Measurements from ENCODE around the gene ZCCHC7. TPM values are rescaled to one million over a fixed set of nuclear protein-coding genes. Genes with fewer than 3 reads are reported as not detected.
"Not testable (repeated sequence)": the region's sequence is repeated elsewhere in the genome, so short reads cannot be mapped to it uniquely, and the experiment has no call there.

Gene ZCCHC7
- total and polyA plus RNA-seq, 5 donors from 2014 or later = 32.3 to 43.6 (median 34.8) TPM

DNA sequence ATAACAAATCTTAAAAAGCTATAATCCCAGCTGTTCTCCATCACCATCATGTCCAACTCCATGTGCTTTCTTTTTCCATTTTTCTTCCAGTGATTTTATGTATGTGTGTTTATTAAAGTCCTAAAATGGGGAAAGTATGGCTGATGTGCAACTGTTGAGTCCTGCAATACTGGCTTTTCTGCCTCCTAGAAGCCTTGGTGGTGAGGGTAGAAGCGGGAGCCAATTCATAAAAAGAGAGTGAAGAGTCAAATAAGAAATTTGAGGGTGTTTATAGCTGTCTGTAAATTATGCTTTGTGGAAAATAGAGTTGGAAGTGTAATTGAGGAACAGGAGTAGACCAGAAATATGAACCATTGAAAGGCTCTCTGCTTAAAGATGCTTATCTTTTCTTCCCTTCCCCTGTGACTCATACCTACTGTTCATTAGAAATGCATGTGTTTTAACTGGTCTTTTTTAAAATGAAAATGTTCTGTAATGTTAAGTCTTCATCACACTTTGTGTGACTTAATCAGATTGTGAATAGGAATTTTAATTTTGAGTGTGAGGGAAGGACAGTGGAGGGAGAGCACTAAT, 80.1 kb downstream of the ZCCHC7 start:
- H3K36me3 ChIP-seq (ENCODE audit: control insufficient read depth, insufficient read depth, low read length) = no peaks in the 10 kb centered on the region
- no peak overlapping the region for H3K27ac ChIP-seq (ENCODE audit: insufficient read depth, low read length, poor library complexity, severe bottlenecking)
- H3K4me3 ChIP-seq (ENCODE audit: low read depth, low read length) = no peak overlapping the region
- H3K4me1 ChIP-seq (ENCODE audit: control insufficient read depth, insufficient read depth, low read length, poor library complexity, severe bottlenecking) = peaks cover 10% of the 10 kb centered on the region
- DNase-seq (peak in 1 of 3 donors; percentile 25), ATAC-seq (ENCODE audit: low read depth in 2 of 2) (peak; percentile 53 to 58)
- H3K9me3 ChIP-seq (ENCODE audit: control insufficient read depth in 2 of 2, low read length in 2 of 2) = no peaks in the 10 kb centered on the region
- Mint-ChIP-seq H3K4me1 (peaks cover 33 to 59% (median 46%) of the 10 kb centered on the region in 4 donors), H3K9me3 (peaks cover 0 to 5% (median 0%) of the 10 kb centered on the region in 7 donors), H3K27me3 (peaks cover 4% of the 10 kb centered on the region), H3K27ac (peak overlapping the region in 1 of 3 donors; percentile 30), H3K36me3 (peaks cover 25% of the 10 kb centered on the region), H3K4me3 (peak overlapping the region in 1 of 4 donors; percentile 14)
- H3K27me3 ChIP-seq (ENCODE audit: control insufficient read depth, insufficient read depth, low read length) = no peaks in the 10 kb centered on the region

DNA sequence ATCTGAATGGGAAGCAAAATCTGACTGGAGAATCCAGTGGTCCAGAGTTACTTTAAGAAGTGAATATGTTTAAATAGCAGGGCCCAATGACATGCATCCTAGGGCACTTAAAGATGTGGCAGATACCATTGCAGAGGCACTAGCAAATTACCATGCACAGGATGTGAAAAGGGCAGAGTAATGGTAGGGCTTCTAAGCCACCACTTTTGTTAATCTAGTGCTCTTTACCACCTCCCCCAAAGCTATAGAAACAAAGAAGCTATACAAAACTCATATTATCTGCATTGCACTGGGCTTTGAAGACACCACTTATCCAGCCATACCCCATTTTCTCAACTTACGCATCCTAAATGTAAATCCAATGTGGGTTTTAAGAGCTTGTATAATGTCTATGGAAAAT, 81.2 kb downstream of the ZCCHC7 start:
- peaks cover 10% of the 10 kb centered on the region for H3K4me1 ChIP-seq (ENCODE audit: control insufficient read depth, insufficient read depth, low read length, poor library complexity, severe bottlenecking)
- H3K36me3 ChIP-seq (ENCODE audit: control insufficient read depth, insufficient read depth, low read length) = no peaks in the 10 kb centered on the region
- no peak overlapping the region for H3K4me3 ChIP-seq (ENCODE audit: low read depth, low read length)
- Mint-ChIP-seq H3K36me3 (peaks cover 32% of the 10 kb centered on the region), H3K9me3 (peaks cover 0 to 5% (median 0%) of the 10 kb centered on the region in 7 donors), H3K27ac (no peak overlapping the region), H3K4me3 (no peak overlapping the region), H3K27me3 (peaks cover 4% of the 10 kb centered on the region), H3K4me1 (peaks cover 31 to 54% (median 43%) of the 10 kb centered on the region in 4 donors)
- DNase-seq (peak in 1 of 3 donors; percentile 36), ATAC-seq (ENCODE audit: low read depth in 2 of 2) (no peak)
- H3K27me3 ChIP-seq (ENCODE audit: control insufficient read depth, insufficient read depth, low read length) = no peaks in the 10 kb centered on the region
- H3K9me3 ChIP-seq (ENCODE audit: control insufficient read depth in 2 of 2, low read length in 2 of 2) = no peaks in the 10 kb centered on the region
- no peak overlapping the region for H3K27ac ChIP-seq (ENCODE audit: insufficient read depth, low read length, poor library complexity, severe bottlenecking)

DNA sequence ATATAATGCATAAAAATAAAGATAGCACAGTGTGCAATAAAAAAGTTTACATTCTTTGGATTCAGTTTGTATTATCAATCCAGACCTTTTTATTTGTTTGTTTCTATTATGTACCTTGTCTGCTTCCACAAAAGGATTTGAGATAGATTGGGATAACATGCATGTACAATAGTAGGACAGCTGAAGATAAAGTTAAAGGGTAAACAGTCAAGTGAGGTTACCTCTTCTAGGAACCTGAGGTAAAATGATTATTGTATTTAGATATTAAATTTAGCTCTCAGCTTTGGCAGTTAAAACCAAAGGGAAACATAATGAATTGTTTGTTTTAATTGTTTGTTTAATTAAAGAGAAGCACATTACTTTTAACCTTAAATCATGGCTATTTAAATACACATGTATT, 81.7 kb downstream of the ZCCHC7 start:
- no peaks in the 10 kb centered on the region for H3K36me3 ChIP-seq (ENCODE audit: control insufficient read depth, insufficient read depth, low read length)
- H3K36me3 Mint-ChIP-seq = peaks cover 38% of the 10 kb centered on the region
- H3K27ac Mint-ChIP-seq = no peak overlapping the region
- no peak overlapping the region for H3K4me3 ChIP-seq (ENCODE audit: low read depth, low read length)
- H3K4me3 Mint-ChIP-seq = no peak overlapping the region
- H3K4me1 Mint-ChIP-seq = peaks cover 31 to 54% (median 41%) of the 10 kb centered on the region in 4 donors
- peaks cover 7% of the 10 kb centered on the region for H3K4me1 ChIP-seq (ENCODE audit: control insufficient read depth, insufficient read depth, low read length, poor library complexity, severe bottlenecking)
- H3K9me3 ChIP-seq (ENCODE audit: control insufficient read depth in 2 of 2, low read length in 2 of 2) = no peaks in the 10 kb centered on the region
- ATAC-seq (ENCODE audit: low read depth in 2 of 2) (no peak), DNase-seq (no peak)
- peaks cover 4% of the 10 kb centered on the region for H3K27me3 Mint-ChIP-seq
- no peak overlapping the region for H3K27ac ChIP-seq (ENCODE audit: insufficient read depth, low read length, poor library complexity, severe bottlenecking)
- H3K9me3 Mint-ChIP-seq = peaks cover 0 to 5% (median 0%) of the 10 kb centered on the region in 7 donors
- no peaks in the 10 kb centered on the region for H3K27me3 ChIP-seq (ENCODE audit: control insufficient read depth, insufficient read depth, low read length)

DNA sequence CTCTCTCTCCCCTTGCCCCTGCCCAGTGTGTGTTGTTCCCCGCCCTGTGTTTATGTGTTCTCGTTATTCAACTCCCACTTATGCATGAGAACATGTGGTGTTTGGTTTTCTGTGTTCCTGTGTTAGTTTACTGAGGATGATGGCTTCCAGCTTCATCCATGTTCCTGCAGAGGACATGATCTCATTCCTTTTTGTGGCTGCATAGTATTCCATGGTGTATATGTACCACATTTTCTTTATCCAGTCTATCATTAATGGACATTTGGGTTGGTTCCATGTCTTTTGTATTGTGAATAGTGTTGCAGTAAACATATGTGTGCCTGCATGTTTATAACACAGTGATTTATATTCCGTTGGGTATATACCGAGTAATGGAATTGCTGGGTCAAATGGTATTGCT, 83.1 kb downstream of the ZCCHC7 start:
- not testable (repeated sequence) for H3K9me3 ChIP-seq (ENCODE audit: control insufficient read depth in 2 of 2, low read length in 2 of 2); H3K27ac Mint-ChIP-seq; H3K36me3 ChIP-seq (ENCODE audit: control insufficient read depth, insufficient read depth, low read length); H3K27me3 Mint-ChIP-seq; DNase-seq; H3K4me3 Mint-ChIP-seq; H3K4me1 ChIP-seq (ENCODE audit: control insufficient read depth, insufficient read depth, low read length, poor library complexity, severe bottlenecking); H3K4me3 ChIP-seq (ENCODE audit: low read depth, low read length); H3K27me3 ChIP-seq (ENCODE audit: control insufficient read depth, insufficient read depth, low read length); ATAC-seq (ENCODE audit: low read depth in 2 of 2); H3K27ac ChIP-seq (ENCODE audit: insufficient read depth, low read length, poor library complexity, severe bottlenecking); H3K9me3 Mint-ChIP-seq
- H3K36me3 Mint-ChIP-seq = peaks cover 49% of the 10 kb centered on the region
- H3K4me1 Mint-ChIP-seq = peaks cover 22 to 46% (median 33%) of the 10 kb centered on the region in 4 donors

DNA sequence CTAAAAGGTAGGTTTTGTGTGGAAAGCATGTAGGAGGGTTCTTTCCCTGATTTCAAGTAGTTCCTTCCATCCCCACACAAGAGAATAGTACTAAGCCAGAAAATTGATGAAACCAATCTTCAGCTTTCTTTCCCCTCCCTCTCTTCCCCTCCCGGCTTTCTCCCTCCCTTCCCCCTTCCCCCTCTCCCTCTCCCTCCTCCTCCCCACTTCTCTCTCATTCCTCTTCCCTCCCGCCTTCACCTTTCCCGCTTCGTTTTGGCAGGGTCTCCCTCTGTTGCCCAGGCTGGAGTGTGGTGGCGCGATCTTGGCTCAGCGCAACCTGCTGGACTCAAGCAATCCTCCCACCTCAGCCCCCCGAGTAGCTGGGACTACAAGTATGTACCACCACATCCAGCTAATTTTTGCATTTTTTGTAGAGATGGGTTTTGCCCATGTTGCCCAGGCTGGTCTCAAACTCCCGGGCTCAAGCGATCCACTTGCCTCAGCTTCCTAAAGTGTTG, 85.8 kb downstream of the ZCCHC7 start:
- Mint-ChIP-seq H3K9me3 (peaks cover 0 to 7% (median 0%) of the 10 kb centered on the region in 7 donors), H3K36me3 (peaks cover 49% of the 10 kb centered on the region), H3K4me1 (peaks cover 23 to 42% (median 29%) of the 10 kb centered on the region in 4 donors), H3K27ac (no peak overlapping the region), H3K4me3 (no peak overlapping the region), H3K27me3 (peaks cover 4% of the 10 kb centered on the region)
- H3K27ac ChIP-seq (ENCODE audit: insufficient read depth, low read length, poor library complexity, severe bottlenecking) = no peak overlapping the region
- H3K36me3 ChIP-seq (ENCODE audit: control insufficient read depth, insufficient read depth, low read length) = peaks cover 10% of the 10 kb centered on the region
- ATAC-seq (ENCODE audit: low read depth in 2 of 2) (no peak), DNase-seq (no peak)
- H3K4me1 ChIP-seq (ENCODE audit: control insufficient read depth, insufficient read depth, low read length, poor library complexity, severe bottlenecking) = no peaks in the 10 kb centered on the region
- H3K27me3 ChIP-seq (ENCODE audit: control insufficient read depth, insufficient read depth, low read length) = no peaks in the 10 kb centered on the region
- H3K9me3 ChIP-seq (ENCODE audit: control insufficient read depth in 2 of 2, low read length in 2 of 2) = no peaks in the 10 kb centered on the region
- H3K4me3 ChIP-seq (ENCODE audit: low read depth, low read length) = no peak overlapping the region

DNA sequence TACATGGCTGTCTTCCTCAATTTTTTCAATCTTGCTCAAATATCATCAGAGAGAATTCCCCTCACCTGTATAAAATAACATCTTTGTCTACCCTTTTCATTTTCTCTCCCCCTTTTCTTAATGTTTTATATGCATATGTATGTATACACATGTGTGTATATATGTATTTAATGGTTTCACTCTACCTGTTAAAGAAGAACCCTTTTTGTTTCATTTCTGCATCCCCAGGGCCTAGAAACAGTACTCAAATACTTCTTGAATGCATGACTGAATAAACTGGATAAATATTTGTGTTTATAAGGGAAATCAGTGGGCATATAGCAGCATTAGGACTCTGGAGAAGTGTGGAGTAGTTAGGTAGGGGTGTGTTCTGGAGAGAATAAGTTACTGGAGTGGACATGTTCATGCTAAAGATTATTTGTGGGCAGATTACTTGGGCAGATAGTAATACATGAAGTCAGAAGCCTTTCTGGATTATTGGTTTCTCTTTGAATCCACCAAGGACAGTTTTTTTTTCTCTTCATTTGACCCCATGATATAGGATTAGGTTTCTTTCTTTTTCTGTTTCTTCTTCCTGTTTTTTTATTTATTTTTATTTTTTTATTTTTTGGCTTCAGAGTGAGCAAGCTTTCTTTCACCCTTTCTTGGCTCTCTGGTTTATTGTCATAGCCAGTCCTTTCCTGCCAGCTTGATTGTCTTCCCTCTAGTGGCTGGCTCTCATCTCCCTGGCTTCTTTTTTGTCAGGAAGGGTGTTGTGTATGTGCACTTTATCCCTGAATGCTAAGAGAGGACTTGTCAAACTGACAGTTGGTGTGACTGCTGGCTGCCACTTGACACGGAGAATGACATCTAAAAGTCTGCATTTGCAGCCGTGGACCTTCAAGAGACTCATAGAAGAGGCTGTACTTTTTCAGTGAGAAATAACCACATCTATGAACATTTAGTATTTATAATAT, 89.3 kb downstream of the ZCCHC7 start:
- DNase-seq (no peak), ATAC-seq (ENCODE audit: low read depth in 2 of 2) (no peak)
- Histone ChIP-seq H3K9me3 (ENCODE audit: control insufficient read depth in 2 of 2, low read length in 2 of 2) (no peaks in the 10 kb centered on the region), H3K36me3 (ENCODE audit: control insufficient read depth, insufficient read depth, low read length) (peaks cover 10% of the 10 kb centered on the region), H3K27ac (ENCODE audit: insufficient read depth, low read length, poor library complexity, severe bottlenecking) (no peak overlapping the region), H3K27me3 (ENCODE audit: control insufficient read depth, insufficient read depth, low read length) (no peaks in the 10 kb centered on the region), H3K4me1 (ENCODE audit: control insufficient read depth, insufficient read depth, low read length, poor library complexity, severe bottlenecking) (no peaks in the 10 kb centered on the region), H3K4me3 (ENCODE audit: low read depth, low read length) (no peak overlapping the region)
- H3K4me3 Mint-ChIP-seq = peak overlapping the region in 1 of 4 donors; percentile 29
- peaks cover 36% of the 10 kb centered on the region for H3K36me3 Mint-ChIP-seq
- peak overlapping the region in 1 of 3 donors; percentile 65 for H3K27ac Mint-ChIP-seq
- peaks cover 0 to 2% (median 0%) of the 10 kb centered on the region in 7 donors for H3K9me3 Mint-ChIP-seq
- peaks cover 24 to 42% (median 36%) of the 10 kb centered on the region in 4 donors for H3K4me1 Mint-ChIP-seq
- H3K27me3 Mint-ChIP-seq = no peaks in the 10 kb centered on the region

DNA sequence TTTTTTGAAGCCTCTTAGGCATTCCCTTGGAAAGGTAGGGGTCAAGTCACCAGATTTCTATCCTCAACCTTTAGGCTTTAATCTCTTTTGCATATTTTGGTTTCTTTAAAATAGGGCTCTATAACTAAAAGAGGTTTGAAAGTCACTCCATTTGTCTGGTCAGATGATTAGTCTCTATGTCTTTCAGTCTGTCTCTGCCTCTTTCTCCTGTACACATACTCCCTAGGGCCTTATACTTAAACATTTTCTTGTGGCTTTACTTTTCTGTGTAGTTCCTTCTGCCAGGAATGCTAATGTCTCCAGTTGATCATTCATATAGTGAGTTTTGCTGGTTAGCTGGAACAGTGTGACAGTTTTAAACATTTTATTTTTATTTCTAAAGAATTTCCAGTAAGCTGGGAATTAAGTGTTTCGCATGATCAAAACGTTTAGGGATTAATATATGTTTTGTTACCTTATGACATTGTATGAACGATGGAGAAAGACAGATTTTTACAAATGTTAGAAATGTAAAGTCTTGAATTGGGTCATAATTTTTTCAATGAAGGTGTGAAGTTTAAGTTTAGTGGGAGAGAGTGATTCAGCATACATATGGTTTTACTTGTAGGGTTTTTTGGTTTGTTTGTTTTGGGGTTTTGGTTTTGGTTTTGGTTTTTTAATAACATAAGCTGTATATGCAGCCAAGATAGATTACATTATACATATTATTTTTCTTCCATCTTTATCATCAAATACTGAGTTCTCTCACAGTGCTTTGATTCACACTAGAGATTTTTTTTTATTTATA, 90.6 kb downstream of the ZCCHC7 start:
- H3K4me3 Mint-ChIP-seq = no peak overlapping the region
- H3K36me3 Mint-ChIP-seq = peaks cover 36% of the 10 kb centered on the region
- no peak overlapping the region for H3K4me3 ChIP-seq (ENCODE audit: low read depth, low read length)
- ATAC-seq (ENCODE audit: low read depth in 2 of 2) (no peak), DNase-seq (peak in 1 of 3 donors; percentile 22)
- H3K27me3 ChIP-seq (ENCODE audit: control insufficient read depth, insufficient read depth, low read length) = no peaks in the 10 kb centered on the region
- H3K27me3 Mint-ChIP-seq = no peaks in the 10 kb centered on the region
- H3K36me3 ChIP-seq (ENCODE audit: control insufficient read depth, insufficient read depth, low read length) = peaks cover 10% of the 10 kb centered on the region
- H3K4me1 ChIP-seq (ENCODE audit: control insufficient read depth, insufficient read depth, low read length, poor library complexity, severe bottlenecking) = no peaks in the 10 kb centered on the region
- H3K27ac ChIP-seq (ENCODE audit: insufficient read depth, low read length, poor library complexity, severe bottlenecking) = no peak overlapping the region
- H3K27ac Mint-ChIP-seq = peak overlapping the region in 1 of 3 donors; percentile 43
- peaks cover 24 to 43% (median 41%) of the 10 kb centered on the region in 4 donors for H3K4me1 Mint-ChIP-seq
- peaks cover 0 to 2% (median 0%) of the 10 kb centered on the region in 7 donors for H3K9me3 Mint-ChIP-seq
- H3K9me3 ChIP-seq (ENCODE audit: control insufficient read depth in 2 of 2, low read length in 2 of 2) = no peaks in the 10 kb centered on the region

Measured in CD4-positive, CD25-positive, alpha-beta regulatory T cell (primary cell).